Measurements from ENCODE around the gene ISCA2.

Gene ISCA2

DNA sequence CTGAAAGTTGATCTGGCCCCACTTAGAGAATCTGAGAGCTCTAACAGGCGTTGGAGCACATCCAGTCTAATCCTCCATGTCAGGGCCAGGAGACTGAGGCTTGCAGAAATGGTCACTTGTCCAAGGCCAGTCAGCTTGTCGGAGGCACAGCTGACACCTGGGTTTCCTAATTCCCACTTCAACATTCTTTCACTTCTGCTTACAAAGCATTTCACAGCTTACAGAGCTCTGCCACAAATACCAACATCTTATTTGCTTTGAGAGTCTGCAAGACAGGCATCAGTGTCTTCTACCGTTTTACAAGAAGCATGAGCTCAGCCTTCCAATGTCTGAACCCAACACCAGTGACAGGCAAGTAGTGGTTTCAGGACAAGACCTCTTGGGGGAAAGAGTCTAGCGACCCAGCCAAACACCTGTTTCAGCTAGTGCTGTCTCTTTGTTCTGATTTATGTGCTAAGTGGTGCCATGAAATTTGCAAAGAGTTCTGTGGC, 31.8 kb downstream of the ISCA2 start:
- TF ChIP-seq, protein P1, sequence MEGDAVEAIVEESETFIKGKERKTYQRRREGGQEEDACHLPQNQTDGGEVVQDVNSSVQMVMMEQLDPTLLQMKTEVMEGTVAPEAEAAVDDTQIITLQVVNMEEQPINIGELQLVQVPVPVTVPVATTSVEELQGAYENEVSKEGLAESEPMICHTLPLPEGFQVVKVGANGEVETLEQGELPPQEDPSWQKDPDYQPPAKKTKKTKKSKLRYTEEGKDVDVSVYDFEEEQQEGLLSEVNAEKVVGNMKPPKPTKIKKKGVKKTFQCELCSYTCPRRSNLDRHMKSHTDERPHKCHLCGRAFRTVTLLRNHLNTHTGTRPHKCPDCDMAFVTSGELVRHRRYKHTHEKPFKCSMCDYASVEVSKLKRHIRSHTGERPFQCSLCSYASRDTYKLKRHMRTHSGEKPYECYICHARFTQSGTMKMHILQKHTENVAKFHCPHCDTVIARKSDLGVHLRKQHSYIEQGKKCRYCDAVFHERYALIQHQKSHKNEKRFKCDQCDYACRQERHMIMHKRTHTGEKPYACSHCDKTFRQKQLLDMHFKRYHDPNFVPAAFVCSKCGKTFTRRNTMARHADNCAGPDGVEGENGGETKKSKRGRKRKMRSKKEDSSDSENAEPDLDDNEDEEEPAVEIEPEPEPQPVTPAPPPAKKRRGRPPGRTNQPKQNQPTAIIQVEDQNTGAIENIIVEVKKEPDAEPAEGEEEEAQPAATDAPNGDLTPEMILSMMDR (IDR thresholded peaks at IDR 0.05; ENCODE audit: control insufficient read depth, extremely low read depth, insufficient read depth): no peak
- no peak for DNase-seq (ENCODE audit: low read depth)
- no peak overlapping the region for H3K4me3 ChIP-seq (ENCODE audit: low read depth, low read length)

DNA sequence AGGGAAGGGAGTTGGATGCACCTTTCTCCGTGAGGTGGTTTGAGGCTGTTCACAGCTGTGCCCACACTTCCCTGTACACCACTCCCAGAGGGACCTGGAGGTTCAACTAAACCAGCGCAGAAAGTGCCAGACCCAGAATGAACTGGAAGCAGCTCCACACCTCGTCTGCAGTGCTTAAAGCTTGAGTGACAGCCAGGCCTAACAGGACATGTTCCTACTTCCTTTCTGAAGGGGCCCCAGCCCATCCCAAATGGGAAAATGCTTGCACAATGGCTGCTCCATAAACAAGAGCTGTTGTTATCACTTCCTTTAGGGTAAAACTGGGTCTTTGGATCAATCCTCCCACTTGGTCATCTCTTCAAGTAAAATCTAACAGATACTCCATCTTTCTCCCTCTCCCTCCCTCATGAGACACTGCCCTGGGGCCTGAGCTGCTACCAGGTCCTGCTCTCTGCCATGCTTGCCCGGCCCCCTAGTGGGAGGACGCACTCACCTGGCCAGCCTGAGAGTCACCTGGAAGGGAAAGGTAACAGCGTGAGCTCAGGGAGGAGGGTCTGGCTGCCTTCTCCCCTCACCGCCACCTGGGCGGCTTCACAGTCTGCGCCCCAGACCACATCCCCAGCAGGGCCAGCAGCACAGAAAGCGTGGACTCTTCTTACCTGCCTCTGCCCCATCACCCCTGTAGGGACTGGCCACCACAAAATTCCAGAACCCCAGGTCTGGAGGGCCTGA, 33.5 kb downstream of the ISCA2 start:
- no peak for DNase-seq (ENCODE audit: low read depth)
- H3K4me3 ChIP-seq (ENCODE audit: low read depth, low read length): no peak overlapping the region
- TF ChIP-seq, protein P1 (IDR thresholded peaks at IDR 0.05; ENCODE audit: control insufficient read depth, extremely low read depth, insufficient read depth): no peak

DNA sequence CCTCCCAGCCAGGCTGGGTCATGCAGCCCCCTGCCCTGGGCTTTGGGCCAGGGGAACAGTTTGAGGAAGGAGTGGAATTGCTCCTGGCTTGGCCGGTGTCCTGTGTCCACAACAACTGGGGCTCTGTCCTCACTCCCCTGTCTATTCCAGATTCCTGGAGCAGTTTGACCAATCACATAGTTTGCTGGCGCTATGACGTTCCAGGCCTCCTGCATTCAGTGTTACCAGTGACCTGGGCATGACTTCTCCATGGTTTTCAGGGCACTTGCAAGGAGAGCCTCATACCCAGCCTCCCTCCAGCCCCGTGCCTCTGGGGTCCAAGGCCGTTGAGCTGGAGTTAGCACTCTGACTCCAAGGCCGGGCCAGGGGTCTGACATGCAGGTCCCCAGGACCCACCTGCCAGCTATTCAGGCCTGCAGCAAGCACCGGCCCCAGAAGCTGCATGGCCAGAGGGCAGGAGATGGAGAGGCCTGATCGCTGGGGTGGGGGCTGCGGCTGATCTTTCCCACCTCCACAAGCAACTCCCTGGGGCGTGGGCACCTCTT, 34.2 kb downstream of the ISCA2 start:
- DNase-seq (ENCODE audit: low read depth): no peak
- TF ChIP-seq, protein P1 (IDR thresholded peaks at IDR 0.05; ENCODE audit: control insufficient read depth, extremely low read depth, insufficient read depth): no peak

DNA sequence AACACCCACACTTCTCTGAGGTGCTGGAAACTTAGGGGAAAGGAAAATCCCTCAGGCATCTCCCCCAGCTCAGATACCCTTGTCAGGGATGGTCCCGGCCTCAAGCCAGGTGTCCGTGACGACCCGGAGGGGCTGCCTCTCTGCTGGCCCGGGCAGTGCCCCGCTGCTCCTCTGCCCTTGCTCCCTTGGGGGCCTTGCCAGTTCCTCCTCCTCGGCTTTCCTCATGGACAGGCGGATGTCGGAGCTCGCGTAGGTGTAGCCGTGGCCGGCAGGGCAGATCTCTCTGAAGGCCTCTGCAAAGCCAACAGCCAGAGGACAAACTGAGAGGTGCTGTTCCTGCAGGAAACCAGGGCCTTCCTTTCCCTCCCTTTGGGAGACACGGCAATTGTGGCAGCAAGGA, 34.8 kb downstream of the ISCA2 start:
- TF ChIP-seq, protein P1 (IDR thresholded peaks at IDR 0.05; ENCODE audit: control insufficient read depth, extremely low read depth, insufficient read depth): no peak
- H3K4me3 ChIP-seq (ENCODE audit: low read depth, low read length): no peak overlapping the region

More for the DNA sequence above, 34.2 kb downstream of the ISCA2 start:
- H3K4me3 ChIP-seq (ENCODE audit: low read depth, low read length): no peak overlapping the region

DNA sequence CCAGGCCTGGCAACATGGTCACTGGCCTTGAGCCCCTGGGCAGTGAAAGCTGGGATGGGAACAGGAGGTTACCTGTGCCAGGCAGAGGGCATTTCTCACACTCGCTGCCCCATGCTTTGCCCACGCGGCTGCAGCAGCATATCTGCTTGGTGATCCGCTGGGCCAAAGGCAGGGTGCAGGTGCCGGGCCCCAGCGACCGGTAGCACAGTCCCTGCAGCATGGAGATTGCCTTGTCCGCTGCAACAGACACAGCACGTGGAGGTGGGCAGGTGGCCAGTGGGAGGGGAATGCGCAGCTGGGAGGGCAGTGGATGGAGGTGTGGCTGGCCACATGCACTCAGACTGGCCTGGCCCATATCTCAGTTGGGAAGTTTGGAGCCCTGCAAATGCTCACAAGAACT, 35.3 kb downstream of the ISCA2 start:
- no peak for DNase-seq (ENCODE audit: low read depth)
- no peak overlapping the region for H3K4me3 ChIP-seq (ENCODE audit: low read depth, low read length)

More for the DNA sequence above, 34.8 kb downstream of the ISCA2 start:
- no peak for DNase-seq (ENCODE audit: low read depth)

DNA sequence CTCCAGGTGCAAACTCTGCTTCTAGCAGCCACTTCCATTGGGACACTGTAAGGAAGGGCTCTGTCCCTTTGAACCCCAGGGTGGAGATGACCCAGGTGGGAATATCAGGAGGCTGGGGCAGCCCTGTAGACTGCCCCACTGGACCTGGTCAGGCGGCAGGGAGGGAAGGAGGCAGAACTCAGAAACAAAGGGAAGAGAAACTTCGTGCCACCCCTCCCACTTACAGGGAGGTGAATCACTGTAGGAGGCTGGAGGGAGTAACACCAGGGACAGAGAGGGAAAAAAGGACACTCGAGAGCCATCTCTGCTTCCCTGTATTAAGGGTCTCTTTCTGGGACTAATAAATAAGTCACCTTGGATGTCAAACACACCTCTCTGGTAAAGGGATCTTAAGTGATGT, 37.4 kb downstream of the ISCA2 start:
- no peak for DNase-seq (ENCODE audit: low read depth)
- no peak overlapping the region for H3K4me3 ChIP-seq (ENCODE audit: low read depth, low read length)
- TF ChIP-seq, protein P1 (IDR thresholded peaks at IDR 0.05; ENCODE audit: control insufficient read depth, extremely low read depth, insufficient read depth): no peak

More for the DNA sequence above, 35.3 kb downstream of the ISCA2 start:
- TF ChIP-seq, protein P1 (IDR thresholded peaks at IDR 0.05; ENCODE audit: control insufficient read depth, extremely low read depth, insufficient read depth): no peak

All from LNCaP clone FGC (cell line).